ENCODE measurements around the gene PEG3. TPM values are rescaled to one million over a fixed set of nuclear protein-coding genes. Genes with fewer than 3 reads are reported as not detected.

PEG3 gene
- total RNA-seq: 0.29 and 5.0 TPM in 2 replicates

DNA sequence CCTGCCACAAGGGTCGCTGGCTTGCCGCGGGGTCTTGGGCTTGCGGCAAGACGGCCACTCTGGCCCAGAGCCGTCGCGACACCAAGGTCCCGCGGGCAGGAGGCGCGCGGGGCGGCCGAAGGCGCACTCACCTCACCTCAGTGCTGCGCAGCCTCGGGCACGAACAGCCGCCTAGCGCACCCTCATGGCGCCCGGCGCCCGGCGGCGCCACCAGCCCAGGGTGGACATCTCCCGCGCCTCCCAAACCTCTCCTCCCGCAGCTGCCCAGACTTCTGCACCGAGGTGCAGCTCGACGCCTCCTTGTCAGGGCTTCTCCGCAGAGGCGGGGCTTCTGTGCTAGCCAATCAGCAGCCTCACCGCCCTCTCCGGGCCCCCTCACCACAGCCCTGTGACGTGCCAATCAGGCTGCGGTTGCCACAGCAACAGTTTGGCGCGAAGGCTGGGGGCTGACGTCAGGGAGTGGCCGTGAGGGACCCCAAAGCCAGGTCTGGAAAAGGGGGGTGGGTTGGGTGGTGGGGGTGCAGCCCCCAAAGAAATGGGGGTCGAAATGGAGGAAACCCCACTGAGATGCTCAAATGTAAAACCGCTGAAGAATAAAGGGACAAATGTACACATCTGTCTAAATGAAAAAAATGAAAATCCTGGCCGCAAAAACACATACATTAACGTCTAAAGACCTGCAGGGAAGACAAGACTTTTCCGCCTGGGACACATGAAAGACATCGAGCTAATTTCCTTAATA is at the start of gene PEG3, which contains the start of gene ZIM2:
PEG3 (minus strand) TSS at position 276 of the 742 bp plus-strand sequence. CDS start 16,071 bp downstream, outside the sequence.
ZIM2 (minus strand) TSS at position 276 of the 742 bp plus-strand sequence. CDS start 16,449 bp downstream, outside the sequence.

Other genes with a start within 250 kb of the PEG3 start
- 9.4 and 9.5 TPM in 2 replicates for gene ZNF71, start 245.4 kb downstream of the PEG3 start, total RNA-seq
- 0.33 TPM in 1 of 2 replicates, not detected in the other for gene SMIM17, start 197.6 kb downstream of the PEG3 start, total RNA-seq
- gene ZNF835, start 169.0 kb downstream of the PEG3 start, total RNA-seq: 0.15 and 1.2 TPM in 2 replicates
- not detected in 2 replicates for gene ZIM2, start within 50 bp of the PEG3 start, total RNA-seq